SK-N-MC (cell line): ENCODE results near the gene LINGO4.

ENCODE experiments used
- EZH2 ChIP-seq: fragments of 200-600 bp; sonication (generic); IDR thresholded peaks from one replicate; pipeline ENCODE4 v1.6.1; 2017; ENCODE audit warnings: antibody characterized with exemption
- FOXP2 ChIP-seq: optimal IDR thresholded peaks from 2 replicates; pipeline ENCODE3; 2011; ENCODE audit warnings: mild to moderate bottlenecking, moderate library complexity; ENCODE audit not compliant: insufficient read depth; ENCODE audit errors: extremely low read length, control extremely low read depth
- POLR2AphosphoS5 ChIP-seq: IDR thresholded peaks from 2 replicates; pipeline ENCODE4 v1.6.1; 2012; ENCODE audit warnings: mild to moderate bottlenecking, low read depth, low read length, borderline replicate concordance

DNA sequence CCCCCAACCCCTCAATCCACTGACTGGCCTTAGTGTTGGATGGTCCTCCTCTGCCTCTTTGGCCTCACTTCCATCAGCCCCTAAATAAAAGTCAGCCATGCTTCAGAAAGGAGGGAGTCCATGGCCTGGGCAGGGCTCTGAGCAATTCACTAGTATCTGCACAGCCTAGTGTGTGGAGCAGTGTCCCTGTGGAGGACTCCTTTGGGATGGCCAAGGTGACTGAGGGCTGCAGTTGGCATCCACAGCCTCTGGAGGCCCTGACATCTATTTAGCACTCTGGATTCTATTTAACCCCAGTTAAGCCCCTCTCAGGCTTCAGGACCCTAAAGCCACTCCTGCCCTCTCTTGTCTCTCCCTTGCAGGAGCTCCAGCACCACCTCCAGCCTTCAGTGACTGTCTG lies 44.7 kb upstream of the LINGO4 start:
- TF ChIP-seq POLR2AphosphoS5, result no peak
- no peak for TF ChIP-seq EZH2
- no peak for TF ChIP-seq FOXP2
